ENCODE data around the gene HOXB4. TPM values are rescaled to one million over a fixed set of nuclear protein-coding genes. Genes with fewer than 3 reads are reported as not detected.

HOXB4 gene
- total RNA-seq, 2 experiments from 2014 or later, result 1.7 to 2.0 TPM

DNA sequence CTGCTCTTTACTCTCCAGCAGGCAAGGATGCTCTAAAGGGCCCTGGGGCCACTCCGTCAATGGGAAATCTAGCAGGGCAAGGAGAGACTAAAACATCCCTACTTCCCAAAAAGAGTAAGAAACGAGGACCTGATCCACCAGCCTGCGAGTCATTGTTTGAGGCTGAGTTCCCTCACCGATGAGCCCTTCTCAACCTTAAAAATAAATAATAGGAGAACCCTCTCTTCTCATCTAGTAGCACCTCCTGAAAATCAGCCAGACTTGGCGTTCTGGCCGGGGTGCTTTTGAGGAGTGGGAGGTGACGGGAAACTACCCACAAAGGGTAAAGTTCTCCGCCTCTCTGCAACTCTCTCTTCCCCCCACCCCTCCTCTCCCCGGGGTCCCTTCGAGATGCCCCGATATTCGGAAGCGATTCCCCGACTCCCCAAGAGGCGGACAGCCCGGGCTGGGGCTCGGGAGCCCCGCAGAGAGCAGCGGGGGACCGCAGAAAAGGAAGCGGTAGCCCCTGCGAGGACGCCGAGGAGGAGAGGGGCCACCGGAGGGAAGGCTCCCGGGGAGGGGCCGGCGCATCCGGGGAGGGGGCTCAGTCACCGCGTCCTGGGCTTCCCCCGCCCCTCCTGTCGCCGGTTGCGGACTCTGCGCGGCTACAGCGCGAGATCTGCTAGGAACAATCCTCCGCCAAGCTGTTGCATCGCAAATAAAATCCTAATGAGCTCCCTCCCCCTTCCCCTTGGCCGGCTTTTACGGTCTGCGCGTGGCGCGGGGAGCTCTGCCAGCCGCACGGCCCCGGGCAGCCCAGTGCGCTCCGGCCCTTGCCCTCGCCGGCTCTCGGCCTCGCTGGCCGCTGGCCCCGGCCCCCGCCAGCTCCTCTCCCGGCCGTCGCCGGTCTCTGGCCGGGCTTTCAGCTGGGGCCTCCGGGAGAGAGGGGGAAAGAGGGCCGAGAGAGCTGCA lies 46.7 kb upstream of the HOXB4 start:
- ChIA-PET POLR2A (interaction anchor here (0.8 to 3.2 kb wide), 4 partner anchors 11 to 517 kb away, joined by 3 to 19 read pairs (median 3); partner anchors contain the start of genes HOXB8 and SNX11), CTCF (interaction anchor here (0.8 to 5.5 kb wide), 10 partner anchors 10 to 545 kb away, joined by 3 to 40 read pairs (median 9); partner anchors contain the start of genes HOXB5 and HOXB8)
- Mint-ChIP-seq H3K9me3 (no peaks in the 10 kb centered on the region), H3K27ac (no peak overlapping the region), H3K27me3 (peaks cover 76% of the 10 kb centered on the region), H3K36me3 (ENCODE audit: low read depth) (no peaks in the 10 kb centered on the region), H3K4me1 (ENCODE audit: low read depth) (peaks cover 8% of the 10 kb centered on the region), H3K4me3 (peak overlapping the region; percentile 77)
- DNase-seq (peak; percentile 46), ATAC-seq (peak; percentile 31)
- TF ChIP-seq, protein P1, sequence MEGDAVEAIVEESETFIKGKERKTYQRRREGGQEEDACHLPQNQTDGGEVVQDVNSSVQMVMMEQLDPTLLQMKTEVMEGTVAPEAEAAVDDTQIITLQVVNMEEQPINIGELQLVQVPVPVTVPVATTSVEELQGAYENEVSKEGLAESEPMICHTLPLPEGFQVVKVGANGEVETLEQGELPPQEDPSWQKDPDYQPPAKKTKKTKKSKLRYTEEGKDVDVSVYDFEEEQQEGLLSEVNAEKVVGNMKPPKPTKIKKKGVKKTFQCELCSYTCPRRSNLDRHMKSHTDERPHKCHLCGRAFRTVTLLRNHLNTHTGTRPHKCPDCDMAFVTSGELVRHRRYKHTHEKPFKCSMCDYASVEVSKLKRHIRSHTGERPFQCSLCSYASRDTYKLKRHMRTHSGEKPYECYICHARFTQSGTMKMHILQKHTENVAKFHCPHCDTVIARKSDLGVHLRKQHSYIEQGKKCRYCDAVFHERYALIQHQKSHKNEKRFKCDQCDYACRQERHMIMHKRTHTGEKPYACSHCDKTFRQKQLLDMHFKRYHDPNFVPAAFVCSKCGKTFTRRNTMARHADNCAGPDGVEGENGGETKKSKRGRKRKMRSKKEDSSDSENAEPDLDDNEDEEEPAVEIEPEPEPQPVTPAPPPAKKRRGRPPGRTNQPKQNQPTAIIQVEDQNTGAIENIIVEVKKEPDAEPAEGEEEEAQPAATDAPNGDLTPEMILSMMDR (IDR thresholded peaks at IDR 0.05), result no peak
- intact Hi-C loops (cut with micrococcal nuclease), result no loop called here

DNA sequence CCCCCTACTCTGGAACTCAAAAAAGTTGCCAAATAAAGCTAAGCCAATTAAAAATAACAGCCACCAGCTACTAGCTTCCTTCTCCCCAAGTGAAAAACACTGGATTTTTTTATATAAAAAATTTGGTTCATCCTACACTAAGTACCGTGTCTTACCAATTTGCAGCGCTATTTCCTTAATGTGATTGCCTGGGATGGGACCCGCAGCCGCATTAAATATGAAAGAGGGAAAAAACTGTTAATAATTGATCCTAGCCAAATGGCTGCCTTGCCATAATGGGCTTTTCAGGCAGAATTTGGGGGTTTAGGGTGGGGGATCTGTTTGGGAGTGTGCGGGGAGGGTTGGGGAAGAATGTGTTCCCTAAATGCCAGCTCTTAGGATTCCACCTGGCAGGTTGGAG lies 46.0 kb upstream of the HOXB4 start:
- no peak overlapping the region for H3K27ac Mint-ChIP-seq
- H3K27me3 Mint-ChIP-seq, result peaks cover 75% of the 10 kb centered on the region
- peaks cover 9% of the 10 kb centered on the region for H3K4me1 Mint-ChIP-seq (ENCODE audit: low read depth)
- H3K9me3 Mint-ChIP-seq, result no peaks in the 10 kb centered on the region
- H3K36me3 Mint-ChIP-seq (ENCODE audit: low read depth), result no peaks in the 10 kb centered on the region
- ATAC-seq (no peak), DNase-seq (no peak)
- intact Hi-C loops (cut with micrococcal nuclease), result no loop called here
- POLR2A ChIA-PET, result interaction anchor here (0.9 to 1.4 kb wide), 2 partner anchors 23 to 37 kb away, joined by 3 read pairs; no protein-coding TSS in a partner anchor
- CTCF ChIA-PET, result interaction anchor here (0.8 to 4.4 kb wide), 3 partner anchors 9 to 13 kb away, joined by 3 to 31 read pairs (median 21); partner anchors contain the start of gene HOXB8
- peak overlapping the region; percentile 43 for H3K4me3 Mint-ChIP-seq
- TF ChIP-seq, protein P1 (IDR thresholded peaks at IDR 0.05), result no peak

DNA sequence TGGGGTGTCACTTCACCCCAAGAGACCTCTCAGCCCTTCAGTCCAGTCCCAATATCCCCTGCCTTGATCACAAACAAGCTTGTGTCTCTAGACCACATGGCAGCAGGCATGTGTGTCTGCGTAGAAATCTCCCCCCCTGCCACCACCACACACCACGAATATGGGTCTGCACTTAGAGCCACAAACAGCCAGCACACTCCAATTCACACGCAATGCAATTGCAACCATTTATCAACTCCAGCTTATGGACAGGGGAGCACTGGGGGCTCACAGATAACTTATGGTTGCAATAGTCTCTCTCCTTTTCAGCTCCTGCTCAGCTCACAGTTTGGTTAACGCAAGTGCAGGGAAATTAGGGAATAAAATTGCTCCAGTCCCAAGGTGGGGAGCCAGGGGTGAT lies 45.4 kb upstream of the HOXB4 start:
- TF ChIP-seq, protein P1 (IDR thresholded peaks at IDR 0.05), result no peak
- DNase-seq (no peak), ATAC-seq (no peak)
- CTCF ChIA-PET, result interaction anchor here (0.8 to 4.4 kb wide), 6 partner anchors 8 to 543 kb away, joined by 3 to 31 read pairs (median 8); partner anchors contain the start of genes HOXB5 and HOXB8
- H3K4me3 Mint-ChIP-seq, result no peak overlapping the region
- no peaks in the 10 kb centered on the region for H3K36me3 Mint-ChIP-seq (ENCODE audit: low read depth)
- H3K27me3 Mint-ChIP-seq, result peaks cover 74% of the 10 kb centered on the region
- intact Hi-C loops (cut with micrococcal nuclease), result no loop called here
- peaks cover 14% of the 10 kb centered on the region for H3K4me1 Mint-ChIP-seq (ENCODE audit: low read depth)
- POLR2A ChIA-PET, result interaction anchor here (0.9 to 1.4 kb wide), 2 partner anchors 23 to 37 kb away, joined by 3 read pairs; no protein-coding TSS in a partner anchor
- H3K27ac Mint-ChIP-seq, result no peak overlapping the region
- no peaks in the 10 kb centered on the region for H3K9me3 Mint-ChIP-seq

DNA sequence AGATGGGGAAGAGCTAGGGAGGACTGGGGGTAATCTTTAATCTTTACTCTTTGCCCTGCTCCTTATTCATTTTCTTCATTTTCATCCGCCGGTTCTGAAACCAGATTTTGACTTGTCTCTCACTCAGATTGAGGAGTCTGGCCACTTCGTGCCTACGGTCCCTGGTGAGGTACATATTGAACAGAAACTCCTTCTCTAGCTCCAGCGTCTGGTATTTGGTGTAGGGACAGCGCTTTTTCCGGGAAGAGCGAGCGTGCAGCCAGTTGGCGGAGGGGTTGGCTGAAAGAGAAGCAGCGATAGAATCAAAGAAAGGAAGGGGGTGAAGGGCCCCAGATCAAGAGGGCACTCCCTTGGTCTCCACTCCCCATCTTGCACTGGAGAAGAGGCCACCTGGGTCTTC lies 44.7 kb upstream of the HOXB4 start:
- no peak for ATAC-seq
- TF ChIP-seq, protein P1 (IDR thresholded peaks at IDR 0.05), result no peak
- Mint-ChIP-seq H3K36me3 (ENCODE audit: low read depth) (no peaks in the 10 kb centered on the region), H3K27me3 (peaks cover 74% of the 10 kb centered on the region), H3K4me3 (no peak overlapping the region), H3K27ac (no peak overlapping the region), H3K9me3 (no peaks in the 10 kb centered on the region), H3K4me1 (ENCODE audit: low read depth) (peaks cover 19% of the 10 kb centered on the region)
- intact Hi-C loops (cut with micrococcal nuclease), result no loop called here
- DNase-seq, result no peak
- ChIA-PET CTCF (interaction anchor here (1.3 to 4.4 kb wide), 5 partner anchors 9 to 543 kb away, joined by 3 to 31 read pairs (median 11); partner anchors contain the start of gene HOXB5), POLR2A (interaction anchor here (0.7 to 1.4 kb wide), 2 partner anchors 21 to 22 kb away, joined by 3 read pairs; no protein-coding TSS in a partner anchor)

Data from activated CD8-positive, alpha-beta T cell treated with anti-CD3 and anti-CD28 coated beads for 36 hours (primary cell).